HepG2 (cell line): ENCODE measurements around the gene IKBIP. TPM values are rescaled to one million over a fixed set of nuclear protein-coding genes. Genes with fewer than 3 reads are reported as not detected.
A peak's percentile ranks its signal among the peaks of the same experiment; 100 is the strongest.

ENCODE experiments used
- ARID5B ChIP-seq: IDR thresholded peaks from 2 replicates; pipeline ENCODE4 v1.4.0; 2020; ENCODE audit warnings: mild to moderate bottlenecking, missing genetic modification reagents
- CC2D1A ChIP-seq: sonication (generic); formaldehyde crosslinking; IDR thresholded peaks from 2 replicates; pipeline ENCODE4 v1.8.1; 2023; ENCODE audit warnings: mild to moderate bottlenecking, missing genetic modification reagents
- HNF1A ChIP-seq, 2 experiments: sonication (generic) in 1 of 2; formaldehyde crosslinking in 1 of 2; IDR thresholded peaks; 2 replicates each; pipeline versions ENCODE4 v1.4.0 to v1.6.1; 2016 to 2020; ENCODE audit warnings: borderline replicate concordance in 1 of 2, low read depth in 1 of 2, mild to moderate bottlenecking in 1 of 2, missing genetic modification reagents in 1 of 2
- KDM1A ChIP-seq: IDR thresholded peaks from 2 replicates; pipeline ENCODE4 v1.6.1; 2016; ENCODE audit warnings: missing compliant biosample characterization
- KDM5A ChIP-seq: fragments of 200-600 bp; sonication (generic); IDR thresholded peaks from 2 replicates; pipeline ENCODE4 v1.7.0; 2018; ENCODE audit warnings: antibody characterized with exemption, mild to moderate bottlenecking, low read length, borderline replicate concordance
- NCOR1 ChIP-seq: fragments of 200-600 bp; sonication (generic); IDR thresholded peaks from 2 replicates; pipeline ENCODE4 v1.7.0; 2017; ENCODE audit warnings: antibody characterized with exemption, low read length, borderline replicate concordance
- ONECUT2 ChIP-seq: sonication (generic); formaldehyde crosslinking; IDR thresholded peaks from 2 replicates; pipeline ENCODE4 v1.4.0; 2020; ENCODE audit warnings: missing genetic modification reagents
- PAX8 ChIP-seq: sonication (generic); formaldehyde crosslinking; IDR thresholded peaks from 2 replicates; pipeline ENCODE4 v1.8.0; 2022; ENCODE audit warnings: mild to moderate bottlenecking, missing genetic modification reagents, borderline replicate concordance
- PBX2 ChIP-seq: IDR thresholded peaks from 2 replicates; pipeline ENCODE4 v1.6.1; 2016; ENCODE audit warnings: control low read depth
- SP5 ChIP-seq: IDR thresholded peaks from 2 replicates; pipeline ENCODE4 v1.6.1; 2016; ENCODE audit warnings: low read depth, borderline replicate concordance
- ZNF274 ChIP-seq: sonication (generic); formaldehyde crosslinking; IDR thresholded peaks from 2 replicates; pipeline ENCODE4 v1.5.1; 2020; ENCODE audit warnings: mild to moderate bottlenecking, missing genetic modification reagents
- ZNF350 ChIP-seq: sonication (generic); formaldehyde crosslinking; IDR thresholded peaks from 2 replicates; pipeline ENCODE4 v1.4.0; 2020; ENCODE audit warnings: mild to moderate bottlenecking, low read depth, missing genetic modification reagents, borderline replicate concordance
- ZNF556 ChIP-seq: sonication (generic); formaldehyde crosslinking; IDR thresholded peaks from 2 replicates; pipeline ENCODE4 v1.4.0; 2020; ENCODE audit warnings: mild to moderate bottlenecking, missing genetic modification reagents, borderline replicate concordance
- ZNF740 ChIP-seq: sonication (generic); formaldehyde crosslinking; IDR thresholded peaks from 2 replicates; pipeline ENCODE4 v1.4.0; 2020; ENCODE audit warnings: missing genetic modification reagents
- ZNF75D ChIP-seq: sonication (generic); formaldehyde crosslinking; IDR thresholded peaks from 2 replicates; pipeline ENCODE4 v1.8.1; 2023; ENCODE audit warnings: missing genetic modification reagents, mild to moderate bottlenecking, borderline replicate concordance
- ZNF782 ChIP-seq: sonication (generic); formaldehyde crosslinking; IDR thresholded peaks from 2 replicates; pipeline ENCODE4 v1.4.0; 2020; ENCODE audit warnings: missing genetic modification reagents, mild to moderate bottlenecking, borderline replicate concordance
- polyA plus RNA-seq, 8 experiments: library from polyadenylated mRNA; depleted of rRNA in 3 of 8; stranded (reverse) in 7 of 8; unstranded in 1 of 8; fragments of >200 nt; fragmentation: Illumina TruSeq in 4 of 8; extraction: Trizol in 4 of 8; gene quantifications; 2 replicates each; pipeline versions ENCODE4 v1.2.1 to v1.2.3, GENCODE V29; 2011 to 2016; ENCODE audit warnings: low read depth in 4 of 8, missing spikeins in 1 of 8, mixed read lengths in 1 of 8; ENCODE audit not compliant: insufficient read depth in 1 of 8
- total RNA-seq, 5 experiments: library from RNA; depleted of rRNA; stranded (reverse); fragments of >200 nt; fragmentation: Illumina TruSeq; extraction: Trizol; gene quantifications; 2 replicates each; pipeline ENCODE4 v1.2.3, GENCODE V29; 2016; ENCODE audit warnings: low read depth in 1 of 5
- TF ChIP-seq, protein P1 (sequence below): sonication (generic); formaldehyde crosslinking; IDR thresholded peaks from 2 replicates; pipeline ENCODE4 v1.4.0; 2020; ENCODE audit warnings: missing genetic modification reagents

IKBIP gene
- total and polyA plus RNA-seq, 2 of the 13 experiments (the other 11 are each of a cell fraction or from before 2014, with no cell fraction given) = 20.0 to 55.5 TPM

- TF ChIP-seq HNF1A (IDR thresholded peaks at IDR 0.05; ENCODE audit: low read depth) (no peak), HNF1A (CRISPR knock-in tag; IDR thresholded peaks at IDR 0.05; ENCODE audit: borderline replicate concordance) (peak; percentile 74; the same call in 1 of the 2 replicates), PBX2 (CRISPR knock-in tag) (no peak), ONECUT2 (no peak), PAX8 (CRISPR knock-in tag) (no peak), NCOR1 (no peak), ZNF740 (CRISPR knock-in tag) (0 out of 2 replicates have a peak, but pooled peaks have one; percentile 4), ARID5B (CRISPR knock-in tag) (peak; percentile 51), ZNF75D (CRISPR knock-in tag) (no peak), CC2D1A (CRISPR knock-in tag) (no peak), ZNF350 (CRISPR knock-in tag) (peak; percentile 21; the same call in 1 of the 2 replicates), KDM1A (no peak), ZNF782 (CRISPR knock-in tag) (no peak), ZNF556 (CRISPR knock-in tag) (no peak; the same call in 1 of the 2 replicates), ZNF274 (CRISPR knock-in tag) (peak; percentile 53; the same call in 1 of the 2 replicates), KDM5A (no peak), SP5 (peak; percentile 37; the same call in 1 of the 2 replicates)
- TF ChIP-seq, protein P1, sequence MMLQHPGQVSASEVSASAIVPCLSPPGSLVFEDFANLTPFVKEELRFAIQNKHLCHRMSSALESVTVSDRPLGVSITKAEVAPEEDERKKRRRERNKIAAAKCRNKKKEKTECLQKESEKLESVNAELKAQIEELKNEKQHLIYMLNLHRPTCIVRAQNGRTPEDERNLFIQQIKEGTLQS (CRISPR knock-in tag) = peak; percentile 36; the same call in 1 of the 2 replicates
Observed at GRCh38 chr12:98593351-98594049, 51.1 kb downstream of the IKBIP start, which contains the start of gene SLC25A3 (continued).
